Ammon's horn (tissue), 1 donor: Measurements from ENCODE around the gene GDPGP1.
A peak's percentile ranks its signal among the peaks of the same experiment; 100 is the strongest.
"Not testable (repeated sequence)": the region's sequence is repeated elsewhere in the genome, so short reads cannot be mapped to it uniquely, and the experiment has no call there.

Experiments used
- DNase-seq: peaks from one replicate; pipeline ENCODE4 v3.0.0-alpha.2; 2016; ENCODE audit warnings: low spot score

The GDPGP1 gene

GRCh38 chr15:90225504-90226234 is 8.3 kb upstream of the GDPGP1 start:
- DNase-seq: no peak

- DNase-seq: no peak
These were observed 6.7 kb upstream of the GDPGP1 start for GRCh38 chr15:90227336-90227735.

- DNase-seq: no peak
These were observed 5.9 kb upstream of the GDPGP1 start for GRCh38 chr15:90227816-90228772.

- DNase-seq: no peak
These were observed 5.0 kb upstream of the GDPGP1 start for GRCh38 chr15:90228960-90229359.

- peak; percentile 61 for DNase-seq
These were observed 3.9 kb upstream of the GDPGP1 start for GRCh38 chr15:90230071-90230494.

- no peak for DNase-seq
These were observed 3.4 kb upstream of the GDPGP1 start for GRCh38 chr15:90230610-90231009.

- DNase-seq: peak; percentile 56
These were observed 2.7 kb upstream of the GDPGP1 start for GRCh38 chr15:90231028-90232017.

- DNase-seq: no peak
These were observed 1.8 kb upstream of the GDPGP1 start for GRCh38 chr15:90232196-90232595.

GRCh38 chr15:90232941-90233386 is 1.0 kb upstream of the GDPGP1 start:
- DNase-seq: no peak

GRCh38 chr15:90233387-90234095 is 468 bp upstream of the GDPGP1 start, which contains the start of gene CIB1:
Gene CIB1 (minus strand): TSS chr15:90233941. CDS start chr15:90233885, 56 bp downstream.
- peak; percentile 98 for DNase-seq

- no peak for DNase-seq
These were observed 5.4 kb downstream of the GDPGP1 start for GRCh38 chr15:90239371-90239770.

- DNase-seq: no peak
These were observed 6.8 kb downstream of the GDPGP1 start for GRCh38 chr15:90240856-90241255.

- DNase-seq: no peak
These were observed 7.6 kb downstream of the GDPGP1 start for GRCh38 chr15:90241343-90242192.

GRCh38 chr15:90243943-90244639 is 10.1 kb downstream of the GDPGP1 start:
- DNase-seq: no peak

- no peak for DNase-seq
These were observed 14.8 kb downstream of the GDPGP1 start for GRCh38 chr15:90248789-90249202.

- DNase-seq: peak; percentile 95
These were observed 15.3 kb downstream of the GDPGP1 start, which contains the start of gene TTLL13 for GRCh38 chr15:90249203-90249863. Gene TTLL13 (plus strand): TSS chr15:90249556. CDS start chr15:90250631, 1,075 bp downstream.

- no peak for DNase-seq
These were observed 23.8 kb downstream of the GDPGP1 start for GRCh38 chr15:90257776-90258175.

GRCh38 chr15:90259524-90259923 is 25.5 kb downstream of the GDPGP1 start:
- no peak for DNase-seq

GRCh38 chr15:90260731-90261130 is 26.7 kb downstream of the GDPGP1 start:
- not testable (repeated sequence) for DNase-seq
